Myocyte (in vitro differentiated cells): Measurements from ENCODE around the gene MAPRE2. TPM values are rescaled to one million over a fixed set of nuclear protein-coding genes. Genes with fewer than 3 reads are reported as not detected.

Source experiments
- DNase-seq: peaks from one replicate; pipeline ENCODE4 v3.0.0-alpha.2; 2012; ENCODE audit warnings: low read depth
- total RNA-seq: library from RNA; depleted of rRNA; stranded (reverse); fragments of >200 nt; gene quantifications from 2 replicates; pipeline ENCODE4 v1.2.3, GENCODE V29; 2014

Gene MAPRE2
- total RNA-seq, 1 donor from 2014 or later: 38.2 TPM

GRCh38 chr18:35118641-35119040, 77.4 kb downstream of the MAPRE2 start:
- no peak for DNase-seq

DNA sequence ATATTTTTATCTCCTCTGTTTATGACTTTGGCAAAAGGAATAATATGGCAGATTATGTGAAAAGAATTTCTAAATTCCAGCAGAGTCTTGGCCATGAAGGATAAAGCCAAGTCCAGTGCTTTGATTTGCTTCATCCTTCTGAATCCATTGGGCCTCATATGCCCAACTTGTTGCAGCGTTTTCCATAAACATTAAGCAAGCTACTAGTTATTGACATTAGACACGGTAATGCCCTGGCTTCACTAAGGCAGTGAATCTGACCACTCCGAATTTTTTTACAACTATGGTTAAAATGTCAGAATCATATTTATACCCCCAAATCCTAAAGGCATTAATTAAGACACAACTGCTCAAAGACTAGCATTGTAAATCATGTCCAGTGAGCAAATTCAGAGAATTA, 79.8 kb downstream of the MAPRE2 start:
- no peak for DNase-seq

GRCh38 chr18:35121531-35121930, 80.3 kb downstream of the MAPRE2 start:
- DNase-seq: no peak

- DNase-seq: peak; percentile 63
Measured at GRCh38 chr18:35122586-35123224, 81.5 kb downstream of the MAPRE2 start.

- no peak for DNase-seq
Measured at GRCh38 chr18:35123811-35124210, 82.6 kb downstream of the MAPRE2 start.

DNA sequence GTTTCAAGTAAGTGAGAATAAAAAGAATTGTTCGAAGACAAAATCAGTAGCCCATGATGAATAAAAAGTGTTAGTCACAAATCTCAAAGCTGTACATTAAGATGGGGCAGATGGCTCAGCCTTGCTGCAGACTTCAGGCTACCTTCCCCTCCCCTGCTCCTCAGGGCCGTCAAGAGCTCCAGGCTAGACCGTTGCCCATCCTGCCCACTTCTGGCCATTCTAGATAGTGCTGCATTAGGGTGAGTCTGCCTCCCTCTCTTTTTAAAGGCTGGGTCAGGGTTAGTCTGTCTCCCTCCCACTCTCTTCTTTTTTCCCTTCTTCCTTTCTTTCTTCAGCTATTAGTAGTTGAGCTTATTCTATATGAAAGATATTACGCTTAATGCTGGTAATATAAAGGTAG, 86.0 kb downstream of the MAPRE2 start:
- no peak for DNase-seq

GRCh38 chr18:35128675-35129074, 87.5 kb downstream of the MAPRE2 start:
- DNase-seq: no peak

- no peak for DNase-seq
Measured at GRCh38 chr18:35130236-35130635, 89.0 kb downstream of the MAPRE2 start.

DNA sequence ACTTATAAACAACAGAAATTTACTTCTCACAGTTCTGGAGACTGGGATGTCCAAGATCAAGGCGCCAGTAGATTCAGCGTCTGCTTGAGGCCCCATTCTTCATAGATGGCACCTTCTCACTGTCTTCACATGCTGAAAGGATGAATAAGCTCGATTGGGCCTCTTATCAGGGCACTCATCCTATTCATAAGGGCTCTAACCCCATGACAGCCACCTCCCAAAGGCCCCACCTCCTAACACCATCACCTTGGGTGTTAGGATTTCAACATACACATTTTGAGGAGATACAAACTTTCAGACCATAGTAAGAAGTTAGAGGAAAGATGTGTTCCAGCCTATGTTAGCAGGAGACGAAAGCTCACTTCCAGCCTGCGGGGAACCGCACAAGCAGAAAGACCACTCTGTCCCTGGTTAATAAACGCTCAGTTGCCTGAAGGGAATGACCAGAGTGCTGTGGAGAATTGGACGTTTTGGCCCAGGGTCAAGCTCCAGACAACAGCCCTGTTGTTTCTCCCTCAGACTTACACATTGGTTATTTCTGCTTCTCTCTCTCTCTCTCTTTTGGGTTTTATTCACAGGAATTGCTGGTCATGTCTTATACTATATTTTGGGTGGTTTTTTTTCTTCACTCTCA, 90.3 kb downstream of the MAPRE2 start:
- DNase-seq: no peak

DNA sequence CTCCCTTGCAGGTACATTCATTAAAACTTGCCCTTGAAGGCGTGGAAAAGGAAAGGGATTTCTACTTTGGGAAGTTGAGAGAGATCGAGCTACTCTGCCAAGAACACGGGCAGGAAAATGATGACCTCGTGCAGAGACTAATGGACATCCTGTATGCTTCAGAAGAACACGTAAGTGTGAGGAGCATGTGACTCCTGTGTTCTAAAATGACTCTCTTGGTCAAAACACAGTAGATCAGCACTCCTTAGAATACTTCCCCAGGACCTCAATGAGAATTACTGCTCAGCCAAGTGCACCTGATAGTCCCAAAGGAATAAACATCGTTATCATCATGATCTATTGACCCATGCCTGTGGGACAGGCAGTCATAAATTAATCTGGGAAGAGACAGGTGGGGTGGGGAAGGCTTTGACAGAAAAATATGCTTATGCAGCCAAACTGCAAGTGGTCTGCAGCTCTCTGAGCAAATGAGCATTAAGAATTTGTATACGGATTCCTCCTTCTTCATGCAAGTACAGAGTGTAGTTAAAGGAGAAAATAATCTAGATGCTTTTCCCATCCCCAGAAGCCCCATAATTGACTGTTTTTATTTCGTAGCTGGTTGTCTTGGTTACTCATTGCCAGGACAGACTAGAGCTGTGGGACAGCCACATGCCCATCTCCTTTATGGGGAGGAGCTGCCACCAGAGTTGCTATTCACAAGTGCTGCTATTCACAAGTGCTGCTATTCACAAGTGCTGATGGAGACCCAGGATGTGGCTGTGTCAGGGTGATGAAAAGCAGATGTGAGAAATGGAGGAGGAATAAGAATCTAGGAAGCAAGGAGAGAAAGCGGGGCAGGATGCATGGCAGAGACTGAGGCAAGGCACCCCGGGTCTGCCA, 91.0 kb downstream of the MAPRE2 start:
- DNase-seq: no peak

DNA sequence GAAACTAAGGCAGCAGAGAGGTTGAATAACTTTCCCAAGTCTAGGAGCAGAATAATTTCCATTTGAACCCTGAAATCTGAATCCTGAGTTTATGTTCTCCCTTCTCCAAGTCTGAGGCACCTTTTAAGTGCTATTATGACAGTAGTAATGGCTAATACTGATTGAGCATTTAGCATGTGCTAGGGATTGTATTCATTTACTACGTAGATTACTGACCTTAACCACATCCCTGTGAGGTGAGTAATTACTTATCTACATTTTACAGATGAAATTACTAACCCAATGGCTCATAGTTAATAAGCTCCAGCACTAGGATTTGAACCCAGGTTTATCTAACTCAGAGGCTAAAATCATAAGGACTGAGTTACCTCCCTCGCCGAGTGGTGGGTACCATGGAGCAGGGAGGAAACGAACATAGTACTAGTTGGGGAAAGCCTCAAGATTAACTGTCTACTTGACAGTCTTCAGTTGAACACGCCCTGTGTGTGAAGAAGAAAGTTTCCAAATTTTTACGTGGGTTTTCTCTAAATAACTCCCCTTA, 93.0 kb downstream of the MAPRE2 start:
- DNase-seq: no peak

GRCh38 chr18:35134791-35135531, 93.7 kb downstream of the MAPRE2 start:
- no peak for DNase-seq

- DNase-seq: no peak
Measured at GRCh38 chr18:35136248-35136647, 95.0 kb downstream of the MAPRE2 start.

DNA sequence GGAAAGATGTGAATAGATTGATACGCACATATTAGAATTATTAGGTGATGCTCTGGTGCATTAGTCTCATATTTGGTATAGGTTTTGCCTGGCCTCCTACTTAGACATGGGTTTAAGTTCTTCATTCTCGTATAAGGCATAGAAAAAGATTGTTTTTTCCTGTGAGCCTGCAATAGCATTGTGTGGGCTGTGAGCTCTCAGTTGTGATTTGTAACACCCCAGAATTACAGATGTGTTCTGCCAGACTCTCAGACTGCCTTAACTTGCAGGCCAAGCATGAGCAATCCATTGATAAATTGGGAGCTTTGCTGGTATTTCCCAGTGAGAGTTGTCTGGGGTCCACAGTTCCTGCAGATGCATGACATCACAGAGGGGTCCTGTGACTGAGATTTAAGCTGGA, 95.7 kb downstream of the MAPRE2 start:
- no peak for DNase-seq

GRCh38 chr18:35137632-35138031, 96.4 kb downstream of the MAPRE2 start:
- no peak for DNase-seq

DNA sequence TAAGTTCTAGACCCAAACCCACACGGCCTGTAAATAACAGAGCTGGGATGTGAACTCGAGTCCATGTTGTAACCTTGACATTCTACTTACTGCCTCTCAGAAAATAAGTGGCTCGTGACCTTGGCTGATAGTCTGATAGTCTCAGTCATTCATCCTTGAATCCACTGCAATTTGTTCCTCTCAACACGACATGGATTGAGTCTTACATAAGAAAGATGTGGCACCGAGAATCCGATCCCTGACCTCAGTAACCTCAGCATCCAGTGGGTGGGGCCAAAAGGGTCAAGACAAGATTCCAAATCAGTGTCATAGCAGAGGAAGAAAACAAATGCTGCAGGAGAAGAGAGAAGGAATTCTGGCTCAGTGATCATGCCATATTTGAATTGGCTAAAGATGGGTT, 97.6 kb downstream of the MAPRE2 start:
- DNase-seq: no peak

- DNase-seq: no peak
Measured at GRCh38 chr18:35139517-35139916, 98.3 kb downstream of the MAPRE2 start.

GRCh38 chr18:35141077-35141476, 99.9 kb downstream of the MAPRE2 start:
- no peak for DNase-seq

DNA sequence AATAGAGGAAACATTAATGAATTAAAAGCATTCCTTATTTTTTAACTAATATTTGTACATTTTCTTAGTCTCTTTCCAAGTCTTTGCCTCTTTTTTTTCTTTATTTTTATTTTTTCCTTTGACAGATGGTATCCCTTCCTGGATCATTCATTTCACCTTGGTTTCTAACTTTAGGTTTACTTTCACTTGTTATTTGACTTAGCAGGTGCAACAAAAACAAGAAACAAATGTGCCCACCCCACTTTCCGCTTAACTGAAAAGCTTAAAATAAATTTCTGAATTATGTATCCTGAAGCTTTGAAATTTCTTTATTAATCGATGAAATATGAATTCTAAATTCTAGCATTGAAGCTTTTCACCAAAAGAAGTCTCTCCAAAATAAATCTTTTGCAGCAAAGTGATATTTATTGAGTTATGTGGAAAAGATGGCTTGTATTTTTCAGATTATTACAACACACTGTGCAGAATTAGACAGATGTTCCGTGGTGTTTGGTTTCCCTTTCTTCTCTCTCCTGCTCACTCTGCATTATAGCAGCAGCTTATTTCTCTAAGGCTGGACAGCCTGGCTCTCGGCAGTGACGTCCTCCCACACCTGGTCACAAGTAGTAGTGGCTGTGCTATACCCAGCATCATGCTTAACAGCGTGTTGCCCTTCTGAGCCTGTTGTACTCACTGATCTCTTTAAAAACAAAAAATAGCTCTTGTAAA, 100.5 kb downstream of the MAPRE2 start:
- no peak for DNase-seq

- no peak for DNase-seq
Measured at GRCh38 chr18:35142275-35142615, 101.0 kb downstream of the MAPRE2 start.
